ENCODE data around the gene RALGAPA1. TPM values are rescaled to one million over a fixed set of nuclear protein-coding genes. Genes with fewer than 3 reads are reported as not detected.

The RALGAPA1 gene
- total RNA-seq, 1 donor from 2014 or later, result 47.9 TPM

DNA sequence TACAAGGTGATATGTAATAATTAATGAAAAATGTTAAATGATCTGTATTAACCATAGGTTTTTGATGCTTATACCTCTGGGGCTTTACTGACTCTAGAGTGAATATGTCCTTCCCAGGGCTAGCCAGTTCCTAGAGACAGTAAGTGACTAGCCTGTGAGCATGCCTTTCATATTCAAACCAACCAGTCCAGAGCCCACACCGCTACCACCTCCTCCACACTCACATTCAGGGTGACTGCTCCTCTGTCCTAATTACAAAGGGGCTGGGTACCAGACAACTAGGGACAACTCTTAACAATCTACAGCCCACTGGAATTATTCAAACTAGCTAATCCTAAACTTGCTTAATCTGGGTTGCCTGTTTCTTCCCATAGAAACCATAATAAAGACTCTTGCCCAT, 49.0 kb downstream of the RALGAPA1 start:
- Mint-ChIP-seq H3K4me1 (ENCODE audit: unreplicated experiment) (no peaks in the 10 kb centered on the region), H3K4me3 (ENCODE audit: unreplicated experiment) (no peak overlapping the region), H3K27ac (ENCODE audit: unreplicated experiment) (no peak overlapping the region), H3K27me3 (ENCODE audit: unreplicated experiment) (no peaks in the 10 kb centered on the region), H3K36me3 (ENCODE audit: unreplicated experiment) (peaks cover 24% of the 10 kb centered on the region), H3K9me3 (ENCODE audit: unreplicated experiment) (no peaks in the 10 kb centered on the region)
- TF ChIP-seq, protein P1, sequence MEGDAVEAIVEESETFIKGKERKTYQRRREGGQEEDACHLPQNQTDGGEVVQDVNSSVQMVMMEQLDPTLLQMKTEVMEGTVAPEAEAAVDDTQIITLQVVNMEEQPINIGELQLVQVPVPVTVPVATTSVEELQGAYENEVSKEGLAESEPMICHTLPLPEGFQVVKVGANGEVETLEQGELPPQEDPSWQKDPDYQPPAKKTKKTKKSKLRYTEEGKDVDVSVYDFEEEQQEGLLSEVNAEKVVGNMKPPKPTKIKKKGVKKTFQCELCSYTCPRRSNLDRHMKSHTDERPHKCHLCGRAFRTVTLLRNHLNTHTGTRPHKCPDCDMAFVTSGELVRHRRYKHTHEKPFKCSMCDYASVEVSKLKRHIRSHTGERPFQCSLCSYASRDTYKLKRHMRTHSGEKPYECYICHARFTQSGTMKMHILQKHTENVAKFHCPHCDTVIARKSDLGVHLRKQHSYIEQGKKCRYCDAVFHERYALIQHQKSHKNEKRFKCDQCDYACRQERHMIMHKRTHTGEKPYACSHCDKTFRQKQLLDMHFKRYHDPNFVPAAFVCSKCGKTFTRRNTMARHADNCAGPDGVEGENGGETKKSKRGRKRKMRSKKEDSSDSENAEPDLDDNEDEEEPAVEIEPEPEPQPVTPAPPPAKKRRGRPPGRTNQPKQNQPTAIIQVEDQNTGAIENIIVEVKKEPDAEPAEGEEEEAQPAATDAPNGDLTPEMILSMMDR (IDR thresholded peaks at IDR 0.05), result no peak
- DNase-seq (ENCODE audit: extremely low spot score, unreplicated experiment), result no peak

DNA sequence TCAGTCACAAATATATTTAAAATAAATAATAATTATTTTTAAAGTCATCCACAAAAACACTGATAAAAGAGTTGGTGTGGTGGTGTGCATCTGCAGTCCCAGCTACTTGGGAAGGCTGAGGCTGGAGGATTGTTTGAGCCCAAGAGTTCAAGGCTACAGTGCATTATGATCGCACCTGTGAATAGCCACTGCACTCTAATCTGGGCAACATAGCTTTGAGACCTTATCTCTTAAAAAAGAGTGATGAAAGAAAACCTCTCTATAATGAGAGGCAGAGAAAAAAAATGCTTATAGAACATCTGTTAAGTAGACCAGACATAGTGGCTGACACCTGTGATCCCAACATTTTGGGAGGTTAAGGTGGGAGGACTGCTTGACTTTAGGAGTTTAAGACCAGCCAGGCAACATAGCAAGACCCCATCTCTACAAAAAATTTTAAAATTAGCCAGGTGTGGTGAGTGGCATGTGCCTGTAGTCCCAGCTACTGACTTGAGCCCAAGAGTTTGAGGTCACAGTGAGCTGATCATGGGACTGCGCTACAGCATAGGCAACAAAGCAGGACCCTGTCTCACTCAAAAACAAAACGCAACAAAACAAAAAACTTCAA, 50.5 kb downstream of the RALGAPA1 start:
- Mint-ChIP-seq H3K27me3 (ENCODE audit: unreplicated experiment) (no peaks in the 10 kb centered on the region), H3K4me1 (ENCODE audit: unreplicated experiment) (no peaks in the 10 kb centered on the region), H3K36me3 (ENCODE audit: unreplicated experiment) (peaks cover 38% of the 10 kb centered on the region), H3K4me3 (ENCODE audit: unreplicated experiment) (no peak overlapping the region), H3K27ac (ENCODE audit: unreplicated experiment) (no peak overlapping the region), H3K9me3 (ENCODE audit: unreplicated experiment) (peaks cover 5% of the 10 kb centered on the region)
- TF ChIP-seq, protein P1 (IDR thresholded peaks at IDR 0.05), result no peak
- no peak for DNase-seq (ENCODE audit: extremely low spot score, unreplicated experiment)

DNA sequence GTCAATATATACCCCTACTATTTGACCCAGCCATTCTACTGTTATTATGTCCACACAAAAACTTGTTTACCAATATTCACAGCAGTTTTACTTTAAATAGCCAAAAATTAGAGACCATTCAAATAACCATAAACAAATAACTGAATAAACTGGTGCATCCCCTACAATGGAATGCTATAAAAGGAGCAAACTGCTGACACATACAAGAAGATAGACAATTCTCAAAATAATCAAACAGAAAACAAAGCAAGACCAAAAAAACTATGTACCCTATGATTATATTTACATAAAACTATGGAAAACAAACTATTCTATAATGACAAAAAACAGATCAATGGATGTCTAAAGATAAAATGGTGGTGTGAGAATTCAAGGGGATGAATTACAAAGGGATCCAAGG, 54.4 kb downstream of the RALGAPA1 start:
- Mint-ChIP-seq H3K4me1 (ENCODE audit: unreplicated experiment) (no peaks in the 10 kb centered on the region), H3K27me3 (ENCODE audit: unreplicated experiment) (no peaks in the 10 kb centered on the region), H3K27ac (ENCODE audit: unreplicated experiment) (no peak overlapping the region), H3K9me3 (ENCODE audit: unreplicated experiment) (peaks cover 5% of the 10 kb centered on the region), H3K36me3 (ENCODE audit: unreplicated experiment) (peaks cover 51% of the 10 kb centered on the region), H3K4me3 (ENCODE audit: unreplicated experiment) (no peak overlapping the region)
- no peak for DNase-seq (ENCODE audit: extremely low spot score, unreplicated experiment)
- TF ChIP-seq, protein P1 (IDR thresholded peaks at IDR 0.05), result no peak

DNA sequence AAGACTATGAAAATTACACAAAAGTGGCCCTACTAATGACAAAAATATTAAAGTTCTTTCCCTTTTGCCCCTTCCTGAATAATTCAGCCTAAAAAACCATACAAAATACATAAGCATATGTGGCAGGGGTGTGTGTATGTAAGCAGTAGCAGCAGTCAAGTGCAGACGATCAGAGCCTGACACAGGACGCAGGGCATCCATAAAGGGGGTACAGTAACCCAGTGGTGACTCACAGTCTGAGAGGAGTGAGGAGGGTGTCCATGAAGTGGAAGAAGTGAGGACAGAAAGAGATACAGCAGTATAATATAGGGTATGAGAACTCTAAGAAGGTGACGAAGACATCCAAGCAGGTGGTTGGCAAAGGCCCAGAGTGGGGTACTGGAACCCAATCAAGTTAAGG, 56.7 kb downstream of the RALGAPA1 start:
- H3K4me3 Mint-ChIP-seq (ENCODE audit: unreplicated experiment), result no peak overlapping the region

DNA sequence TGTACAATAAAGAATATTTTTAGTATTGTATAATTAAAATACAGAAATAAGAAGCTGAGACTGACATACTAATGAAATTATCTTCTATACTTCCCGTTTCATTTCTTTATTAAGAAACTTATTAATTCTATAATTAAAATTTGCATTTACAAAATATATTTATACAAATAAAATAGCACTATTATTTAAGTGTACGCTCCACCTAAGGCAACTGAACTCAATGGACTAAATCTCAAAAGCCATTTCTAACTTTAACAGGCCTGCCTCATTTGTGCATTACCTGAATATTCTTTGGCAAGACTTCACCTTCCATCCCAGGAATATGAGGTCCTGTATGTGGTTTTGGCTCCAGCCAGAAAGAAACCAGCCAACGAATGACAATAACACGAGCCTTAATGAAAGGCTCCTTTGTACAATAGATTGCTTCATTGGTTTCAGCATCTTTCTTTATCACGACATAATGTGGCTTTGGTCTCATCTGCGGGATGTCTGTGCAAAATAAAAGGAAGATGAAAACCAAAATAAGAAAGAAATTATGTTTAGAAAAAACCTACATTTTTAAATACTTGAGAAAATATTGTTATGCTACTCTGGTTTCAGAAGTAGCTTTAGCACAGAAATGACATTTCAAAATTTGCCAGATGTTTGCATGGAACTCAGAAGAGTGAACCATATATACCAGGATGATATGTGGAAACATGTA, 58.7 kb downstream of the RALGAPA1 start:
- peaks cover 54% of the 10 kb centered on the region for H3K36me3 Mint-ChIP-seq (ENCODE audit: unreplicated experiment)
- H3K9me3 Mint-ChIP-seq (ENCODE audit: unreplicated experiment), result peaks cover 5% of the 10 kb centered on the region
- H3K27ac Mint-ChIP-seq (ENCODE audit: unreplicated experiment), result no peak overlapping the region
- DNase-seq (ENCODE audit: extremely low spot score, unreplicated experiment), result no peak
- no peaks in the 10 kb centered on the region for H3K4me1 Mint-ChIP-seq (ENCODE audit: unreplicated experiment)
- no peaks in the 10 kb centered on the region for H3K27me3 Mint-ChIP-seq (ENCODE audit: unreplicated experiment)
- H3K4me3 Mint-ChIP-seq (ENCODE audit: unreplicated experiment), result no peak overlapping the region
- TF ChIP-seq, protein P1 (IDR thresholded peaks at IDR 0.05), result no peak

More for the DNA sequence above, 56.7 kb downstream of the RALGAPA1 start:
- no peaks in the 10 kb centered on the region for H3K27me3 Mint-ChIP-seq (ENCODE audit: unreplicated experiment)
- no peaks in the 10 kb centered on the region for H3K4me1 Mint-ChIP-seq (ENCODE audit: unreplicated experiment)
- TF ChIP-seq, protein P1 (IDR thresholded peaks at IDR 0.05), result no peak
- peaks cover 56% of the 10 kb centered on the region for H3K36me3 Mint-ChIP-seq (ENCODE audit: unreplicated experiment)
- peaks cover 5% of the 10 kb centered on the region for H3K9me3 Mint-ChIP-seq (ENCODE audit: unreplicated experiment)
- no peak for DNase-seq (ENCODE audit: extremely low spot score, unreplicated experiment)
- H3K27ac Mint-ChIP-seq (ENCODE audit: unreplicated experiment), result no peak overlapping the region

Data from osteocyte (in vitro differentiated cells).